ENCODE data around the gene EED. TPM values are rescaled to one million over a fixed set of nuclear protein-coding genes. Genes with fewer than 3 reads are reported as not detected.

Gene EED
- polyA plus RNA-seq, 3 donors, result 2.3 to 17.8 (median 5.1) TPM

GRCh38 chr11:86291466-86292262 lies 47.1 kb downstream of the EED start:
- peak; percentile 21 to 48 (median 35) for DNase-seq

More at GRCh38 chr11:86291466-86292262, 47.1 kb downstream of the EED start:
- Histone ChIP-seq H3K4me3 (replicated peaks in 1 of 3; ENCODE audit: low read depth in 2 of 3, low read length in 3 of 3) (no peak overlapping the region), H3K9me3 (replicated peaks in 1 of 2; ENCODE audit: control insufficient read depth in 1 of 2, insufficient read depth in 1 of 2, low read length in 2 of 2) (no peaks in the 10 kb centered on the region), H4K20me1 (ENCODE audit: insufficient read depth, low read length) (no peaks in the 10 kb centered on the region), H3K9ac (ENCODE audit: insufficient read depth, low read length, poor library complexity, severe bottlenecking) (no peak overlapping the region), H3K4me2 (replicated peaks; ENCODE audit: extremely low read depth, low read length, poor library complexity, severe bottlenecking) (no peak overlapping the region), H3K79me2 (ENCODE audit: insufficient read depth, low read length) (no peaks in the 10 kb centered on the region), H3K4me1 (ENCODE audit: control insufficient read depth in 1 of 2, insufficient read depth in 2 of 2, low read length in 2 of 2) (no peaks in the 10 kb centered on the region), H2AFZ (ENCODE audit: insufficient read depth, low read depth, low read length, poor library complexity, severe bottlenecking) (no peak overlapping the region), H3K27ac (ENCODE audit: low read depth in 1 of 2, low read length in 2 of 2) (no peak overlapping the region), H3K36me3 (replicated peaks in 1 of 2; ENCODE audit: control insufficient read depth in 1 of 2, insufficient read depth in 2 of 2, low read length in 2 of 2) (no peaks in the 10 kb centered on the region), H3K27me3 (ENCODE audit: control insufficient read depth in 2 of 2, insufficient read depth in 2 of 2, low read length in 2 of 2) (no peaks in the 10 kb centered on the region)
- peaks cover 0 to 3% (median 2%) of the 10 kb centered on the region in 3 donors for H3K27me3 Mint-ChIP-seq (ENCODE audit: low read depth in 3 of 3)
- no peak overlapping the region for H3K27ac Mint-ChIP-seq
- H3K4me1 Mint-ChIP-seq, result peaks cover 7% of the 10 kb centered on the region
- H3K4me3 Mint-ChIP-seq, result no peak overlapping the region
- H3K36me3 Mint-ChIP-seq, result peaks cover 0 to 1% of the 10 kb centered on the region in 2 donors
- no CpG with 5 or more reads among the region's 3 CpGs for WGBS (ENCODE audit: insufficient coverage)
- intact Hi-C loops (cut with micrococcal nuclease), result loop anchor here (5.0 to 10.0 kb wide), 2 partner anchors 429 to 437 kb away; partner anchors contain the start of gene CCDC83 (in 1 of the 2)
- peak; percentile 82 for TF ChIP-seq CTCF (IDR thresholded peaks at IDR 0.05)
- no peaks in the 10 kb centered on the region for H3K9me3 Mint-ChIP-seq

Data from CD14-positive monocyte (primary cell).